Parathyroid adenoma (tissue), 2 donors: Measurements from ENCODE around the gene MAN1A1.

Experiments
- H2AFZ ChIP-seq: fragments of 300-600 bp; sonication (generic); one replicate; pipeline ENCODE4 v1.7.0; 2017; ENCODE audit warnings: antibody characterized with exemption, mild to moderate bottlenecking
- H3K27ac ChIP-seq: fragments of 300-600 bp; sonication (generic); one replicate; pipeline ENCODE4 v1.7.0; 2017
- H3K27me3 ChIP-seq: fragments of 300-600 bp; sonication (generic); one replicate; pipeline ENCODE4 v1.7.0; 2017; ENCODE audit warnings: low read length; ENCODE audit not compliant: control insufficient read depth, insufficient read depth
- H3K36me3 ChIP-seq: fragments of 300-600 bp; sonication (generic); one replicate; pipeline ENCODE4 v1.7.0; 2017; ENCODE audit warnings: low read length; ENCODE audit not compliant: control insufficient read depth, insufficient read depth
- H3K4me1 ChIP-seq: fragments of 300-600 bp; sonication (generic); one replicate; pipeline ENCODE4 v1.7.0; 2017; ENCODE audit warnings: control low read depth
- H3K4me2 ChIP-seq: fragments of 300-600 bp; sonication (generic); one replicate; pipeline ENCODE4 v1.7.0; 2017; ENCODE audit warnings: low read length
- H3K4me3 ChIP-seq: fragments of 300-600 bp; sonication (generic); one replicate; pipeline ENCODE4 v1.7.0; 2017; ENCODE audit warnings: low read depth, low read length
- H3K79me2 ChIP-seq: fragments of 300-600 bp; sonication (generic); one replicate; pipeline ENCODE4 v1.7.0; 2017; ENCODE audit warnings: control low read depth
- H3K9ac ChIP-seq: fragments of 300-600 bp; sonication (generic); one replicate; pipeline ENCODE4 v1.7.0; 2017; ENCODE audit warnings: mild to moderate bottlenecking
- H3K9me3 ChIP-seq: fragments of 300-600 bp; sonication (generic); one replicate; pipeline ENCODE4 v1.7.0; 2017; ENCODE audit warnings: low read length; ENCODE audit not compliant: control insufficient read depth
- CTCF ChIP-seq: fragments of 300-600 bp; sonication (generic); IDR thresholded peaks from one replicate; pipeline ENCODE4 v1.7.0; 2017; ENCODE audit warnings: antibody characterized with exemption, mild to moderate bottlenecking
- donor health status: primary hyperparathyroidism.

Gene MAN1A1

GRCh38 chr6:119243037-119243436 is 106.5 kb downstream of the MAN1A1 start:
- no peak for TF ChIP-seq CTCF
- Histone ChIP-seq H3K4me3 (no peak overlapping the region), H2AFZ (no peak overlapping the region), H3K9ac (no peak overlapping the region), H3K79me2 (no peaks in the 10 kb centered on the region), H3K27ac (no peak overlapping the region), H3K4me2 (no peak overlapping the region), H3K27me3 (no peaks in the 10 kb centered on the region), H3K36me3 (no peaks in the 10 kb centered on the region), H3K4me1 (no peaks in the 10 kb centered on the region), H3K9me3 (no peaks in the 10 kb centered on the region)

- no peak overlapping the region for H3K27ac ChIP-seq
- no peaks in the 10 kb centered on the region for H3K9me3 ChIP-seq
Observed at GRCh38 chr6:119241540-119242309, 107.8 kb downstream of the MAN1A1 start.

GRCh38 chr6:119241111-119241465 is 108.5 kb downstream of the MAN1A1 start:
- H3K9ac ChIP-seq, result no peak overlapping the region
- no peak overlapping the region for H2AFZ ChIP-seq
- no peak overlapping the region for H3K27ac ChIP-seq
- H3K4me2 ChIP-seq, result peak overlapping the region; percentile 5
- no peak for TF ChIP-seq CTCF
- no peaks in the 10 kb centered on the region for H3K36me3 ChIP-seq
- no peak overlapping the region for H3K4me3 ChIP-seq
- no peaks in the 10 kb centered on the region for H3K27me3 ChIP-seq
- no peaks in the 10 kb centered on the region for H3K79me2 ChIP-seq
- no peaks in the 10 kb centered on the region for H3K9me3 ChIP-seq
- no peaks in the 10 kb centered on the region for H3K4me1 ChIP-seq

More at GRCh38 chr6:119241540-119242309, 107.8 kb downstream of the MAN1A1 start:
- H3K4me1 ChIP-seq, result no peaks in the 10 kb centered on the region
- H3K4me3 ChIP-seq, result no peak overlapping the region
- H2AFZ ChIP-seq, result no peak overlapping the region
- no peak for TF ChIP-seq CTCF
- H3K79me2 ChIP-seq, result no peaks in the 10 kb centered on the region
- no peaks in the 10 kb centered on the region for H3K27me3 ChIP-seq
- H3K9ac ChIP-seq, result no peak overlapping the region
- H3K36me3 ChIP-seq, result no peaks in the 10 kb centered on the region
- H3K4me2 ChIP-seq, result peak overlapping the region; percentile 5

- H3K4me2 ChIP-seq, result peak overlapping the region; percentile 5
- no peak overlapping the region for H3K9ac ChIP-seq
- TF ChIP-seq CTCF, result no peak
Observed at GRCh38 chr6:119240257-119241110, 109.1 kb downstream of the MAN1A1 start.

More at GRCh38 chr6:119240257-119241110, 109.1 kb downstream of the MAN1A1 start:
- Histone ChIP-seq H3K27ac (no peak overlapping the region), H3K9me3 (no peaks in the 10 kb centered on the region), H3K27me3 (no peaks in the 10 kb centered on the region), H3K4me3 (no peak overlapping the region), H3K36me3 (no peaks in the 10 kb centered on the region), H3K4me1 (no peaks in the 10 kb centered on the region), H3K79me2 (no peaks in the 10 kb centered on the region), H2AFZ (no peak overlapping the region)
